Keratinocyte (primary cell): Measurements from ENCODE around the gene MALAT1. TPM values are rescaled to one million over a fixed set of nuclear protein-coding genes. Genes with fewer than 3 reads are reported as not detected.

Source experiments
- DNase-seq: peaks from one replicate; pipeline ENCODE4 v3.0.0-alpha.2; 2011; ENCODE audit warnings: low read depth, missing footprints, low spot score
- FAIRE-seq: peaks from 2 replicates; lab custom pipeline; 2011; peaks lifted over from hg19 to GRCh38; lab: Jason Lieb, UNC
- H2AFZ ChIP-seq: 2 replicates; pipeline ENCODE4 v1.6.0; 2012; ENCODE audit warnings: low read length, control low read depth, inconsistent platforms; ENCODE audit not compliant: control insufficient read depth
- H3K27ac ChIP-seq: 2 replicates; pipeline ENCODE4 v1.5.1; 2011; ENCODE audit warnings: low read length; ENCODE audit not compliant: control insufficient read depth, insufficient read depth
- H3K27me3 ChIP-seq: 3 replicates; pipeline ENCODE4 v1.6.0; 2011; ENCODE audit warnings: low read length; ENCODE audit not compliant: control insufficient read depth, insufficient read depth; ENCODE audit errors: extremely low read depth
- H3K36me3 ChIP-seq, 2 experiments: 2 replicates in 1 of 2; 3 replicates in 1 of 2; pipeline ENCODE4 v1.5.1; 2011; ENCODE audit warnings: low read length in 2 of 2, mild to moderate bottlenecking in 1 of 2; ENCODE audit not compliant: control insufficient read depth in 2 of 2, insufficient read depth in 2 of 2; ENCODE audit errors: extremely low read depth in 1 of 2
- H3K4me1 ChIP-seq: 3 replicates; pipeline ENCODE4 v1.5.1; 2011; ENCODE audit warnings: low read length; ENCODE audit not compliant: control insufficient read depth, insufficient read depth; ENCODE audit errors: extremely low read depth
- H3K4me2 ChIP-seq: 3 replicates; pipeline ENCODE4 v1.6.0; 2011; ENCODE audit warnings: low read depth, low read length; ENCODE audit not compliant: control insufficient read depth, insufficient read depth; ENCODE audit errors: extremely low read depth
- H3K4me3 ChIP-seq, 3 experiments: fragments of 200-600 bp in 1 of 3; sonication (generic) in 1 of 3; 2 replicates in 2 of 3; 3 replicates in 1 of 3; pipeline ENCODE4 v1.5.1; 2011 to 2016; ENCODE audit warnings: low read length in 3 of 3, mild to moderate bottlenecking in 3 of 3, control low read depth in 2 of 3, inconsistent platforms in 1 of 3, low read depth in 1 of 3, mixed read lengths in 1 of 3, mixed run types in 1 of 3, moderate library complexity in 1 of 3; ENCODE audit not compliant: control insufficient read depth in 2 of 3, insufficient read depth in 2 of 3; ENCODE audit errors: extremely low read depth in 1 of 3
- H3K79me2 ChIP-seq: 2 replicates; pipeline ENCODE4 v1.6.0; 2012; ENCODE audit warnings: low read length; ENCODE audit not compliant: control insufficient read depth, insufficient read depth
- H3K9ac ChIP-seq: 3 replicates; pipeline ENCODE4 v1.6.0; 2011; ENCODE audit warnings: low read length; ENCODE audit not compliant: control insufficient read depth, insufficient read depth; ENCODE audit errors: extremely low read depth
- H3K9me1 ChIP-seq: 3 replicates; pipeline ENCODE4 v1.6.0; 2011; ENCODE audit warnings: low read length; ENCODE audit not compliant: control insufficient read depth, insufficient read depth; ENCODE audit errors: extremely low read depth
- H3K9me3 ChIP-seq: 2 replicates; pipeline ENCODE4 v1.5.1; 2012; ENCODE audit warnings: low read depth, low read length; ENCODE audit not compliant: control insufficient read depth
- H4K20me1 ChIP-seq: 3 replicates; pipeline ENCODE4 v1.6.0; 2011; ENCODE audit warnings: low read length; ENCODE audit not compliant: control insufficient read depth, insufficient read depth; ENCODE audit errors: extremely low read depth
- EZH2 ChIP-seq: IDR thresholded peaks from one replicate; pipeline ENCODE4 v1.6.1; 2012; ENCODE audit warnings: inconsistent platforms, mild to moderate bottlenecking, low read length, moderate library complexity
- dilution Hi-C: fragments of 300-500 bp; cut with MboI; formaldehyde crosslinking; loops from one replicate; pipeline ENCODE4 v1.7.0; 2020; ENCODE audit warnings: low sequenced_read_pairs; ENCODE audit not compliant: extremely low pct_ligation_motif_present
- polyA plus RNA-seq, 5 experiments: library from polyadenylated mRNA; depleted of rRNA in 3 of 5; stranded (reverse) in 3 of 5; stranded (forward) in 1 of 5; unstranded in 1 of 5; fragments of >200 nt; gene quantifications; 1 replicate in 1 of 5; 2 replicates in 3 of 5; 3 replicates in 1 of 5; pipeline versions ENCODE4 v1.2.1 to v1.2.3, GENCODE V29; 2011 to 2012; ENCODE audit warnings: missing spikeins in 2 of 5, low read depth in 1 of 5, low replicate concordance in 1 of 5
- TF ChIP-seq, protein P1 (sequence below), 3 experiments: IDR thresholded peaks in 1 of 3; conservative IDR thresholded peaks in 1 of 3; optimal IDR thresholded peaks in 1 of 3; 2 replicates in 2 of 3; 3 replicates in 1 of 3; pipeline versions ENCODE3 to v1.5.1; 2011; ENCODE audit warnings: low read length in 3 of 3, mild to moderate bottlenecking in 3 of 3, moderate library complexity in 2 of 3, control low read depth in 1 of 3, inconsistent platforms in 1 of 3; ENCODE audit not compliant: insufficient read depth in 2 of 3; ENCODE audit errors: extremely low read depth in 1 of 3

MALAT1 gene
- polyA plus RNA-seq, 1 donor (not counting 4 experiments of a cell fraction or from before 2014, with no cell fraction given), result 1,768 TPM

DNA sequence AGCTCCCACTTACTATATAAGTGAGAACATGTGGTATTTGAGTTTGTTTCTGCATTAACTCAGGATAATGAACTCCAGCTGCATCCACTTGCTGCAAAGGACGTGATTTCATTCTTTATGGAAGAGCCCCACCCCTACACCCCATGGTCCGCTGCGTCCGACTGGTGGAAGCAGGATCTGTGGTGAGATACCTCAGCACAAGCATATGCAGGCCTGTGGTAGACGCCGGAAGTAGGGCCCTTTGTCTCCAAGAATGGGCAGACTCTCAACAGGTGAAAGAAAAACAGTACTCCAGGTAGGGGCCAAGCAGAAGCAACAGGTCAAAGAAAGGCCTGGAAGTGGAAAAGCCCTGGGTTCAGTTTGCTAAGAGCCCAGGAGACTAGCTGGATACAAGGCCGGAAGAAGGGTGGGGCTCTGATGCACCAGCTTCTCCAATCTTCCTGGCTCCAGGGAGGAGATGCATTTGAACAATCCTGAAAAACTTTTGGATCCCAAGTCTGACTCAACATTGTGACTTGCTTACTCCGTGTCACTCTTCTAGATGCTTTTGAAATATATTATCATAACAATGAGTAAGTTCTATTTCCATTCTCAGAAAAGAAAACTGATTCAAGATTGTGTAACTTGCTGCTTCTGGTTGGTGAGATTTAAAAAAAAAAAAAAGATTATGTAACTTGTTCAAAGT, 45.9 kb upstream of the MALAT1 start:
- DNase-seq (no peak), FAIRE-seq (no peak)
- dilution Hi-C loops, result no loop called here
- H2AFZ ChIP-seq, result no peak overlapping the region
- no peak overlapping the region for H3K4me3 ChIP-seq
- peak overlapping the region; percentile 16 for H3K4me2 ChIP-seq
- peak overlapping the region; percentile 50 for H3K27ac ChIP-seq
- H3K9ac ChIP-seq, result no peak overlapping the region
- peaks cover 27% of the 10 kb centered on the region for H3K4me1 ChIP-seq
- H4K20me1 ChIP-seq, result no peaks in the 10 kb centered on the region
- no peaks in the 10 kb centered on the region for H3K36me3 ChIP-seq
- peaks cover 3% of the 10 kb centered on the region for H3K9me1 ChIP-seq
- TF ChIP-seq, protein P1, sequence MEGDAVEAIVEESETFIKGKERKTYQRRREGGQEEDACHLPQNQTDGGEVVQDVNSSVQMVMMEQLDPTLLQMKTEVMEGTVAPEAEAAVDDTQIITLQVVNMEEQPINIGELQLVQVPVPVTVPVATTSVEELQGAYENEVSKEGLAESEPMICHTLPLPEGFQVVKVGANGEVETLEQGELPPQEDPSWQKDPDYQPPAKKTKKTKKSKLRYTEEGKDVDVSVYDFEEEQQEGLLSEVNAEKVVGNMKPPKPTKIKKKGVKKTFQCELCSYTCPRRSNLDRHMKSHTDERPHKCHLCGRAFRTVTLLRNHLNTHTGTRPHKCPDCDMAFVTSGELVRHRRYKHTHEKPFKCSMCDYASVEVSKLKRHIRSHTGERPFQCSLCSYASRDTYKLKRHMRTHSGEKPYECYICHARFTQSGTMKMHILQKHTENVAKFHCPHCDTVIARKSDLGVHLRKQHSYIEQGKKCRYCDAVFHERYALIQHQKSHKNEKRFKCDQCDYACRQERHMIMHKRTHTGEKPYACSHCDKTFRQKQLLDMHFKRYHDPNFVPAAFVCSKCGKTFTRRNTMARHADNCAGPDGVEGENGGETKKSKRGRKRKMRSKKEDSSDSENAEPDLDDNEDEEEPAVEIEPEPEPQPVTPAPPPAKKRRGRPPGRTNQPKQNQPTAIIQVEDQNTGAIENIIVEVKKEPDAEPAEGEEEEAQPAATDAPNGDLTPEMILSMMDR (optimal IDR thresholded peaks at IDR 0.05 in 1 of 3, IDR thresholded peaks at IDR 0.05 in 1 of 3, conservative IDR thresholded peaks at IDR 0.05 in 1 of 3; ENCODE audit: extremely low read depth in 1 of 3, insufficient read depth in 2 of 3, low read length in 3 of 3), result no peak
- TF ChIP-seq EZH2, result no peak
- H3K9me3 ChIP-seq, result no peaks in the 10 kb centered on the region
- H3K79me2 ChIP-seq, result no peaks in the 10 kb centered on the region
- no peaks in the 10 kb centered on the region for H3K27me3 ChIP-seq

DNA sequence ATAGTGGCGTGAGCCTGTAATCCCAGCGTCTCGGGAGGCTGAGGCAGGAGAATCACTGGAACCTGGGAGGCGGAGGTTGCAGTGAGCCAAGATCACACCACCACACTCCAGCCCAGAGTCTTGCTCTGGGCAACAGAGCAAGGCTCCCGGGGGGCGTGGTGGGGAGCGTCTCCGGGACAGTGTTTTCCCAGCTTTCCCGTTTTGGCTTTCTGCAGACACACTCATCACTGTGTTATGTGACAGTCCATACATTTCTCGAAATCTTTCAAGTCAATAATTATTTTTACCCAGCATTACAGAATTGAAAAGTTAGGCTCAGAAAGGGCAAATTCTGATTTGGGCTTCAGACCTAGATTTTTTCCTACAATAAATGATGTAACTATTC, 44.5 kb upstream of the MALAT1 start:
- dilution Hi-C loops, result no loop called here
- DNase-seq, result no peak
- Histone ChIP-seq H3K36me3 (no peaks in the 10 kb centered on the region), H4K20me1 (no peaks in the 10 kb centered on the region), H3K4me3 (peak overlapping the region; percentile 40 to 71 (median 67)), H3K4me2 (peak overlapping the region; percentile 87), H2AFZ (peak overlapping the region; percentile 90), H3K9ac (peak overlapping the region; percentile 82), H3K4me1 (peaks cover 27% of the 10 kb centered on the region), H3K9me1 (peaks cover 3% of the 10 kb centered on the region), H3K27ac (peak overlapping the region; percentile 71), H3K27me3 (no peaks in the 10 kb centered on the region), H3K9me3 (no peaks in the 10 kb centered on the region), H3K79me2 (no peaks in the 10 kb centered on the region)
- TF ChIP-seq EZH2, result no peak
- TF ChIP-seq, protein P1 (optimal IDR thresholded peaks at IDR 0.05 in 1 of 3, IDR thresholded peaks at IDR 0.05 in 1 of 3, conservative IDR thresholded peaks at IDR 0.05 in 1 of 3; ENCODE audit: extremely low read depth in 1 of 3, insufficient read depth in 2 of 3, low read length in 3 of 3), result no peak
- FAIRE-seq, result no peak
